ENCODE results near the gene APOA1. TPM values are rescaled to one million over a fixed set of nuclear protein-coding genes. Genes with fewer than 3 reads are reported as not detected.

The APOA1 gene
- polyA plus RNA-seq, 1 experiment, result not detected

GRCh38 chr11:116798368-116798767 lies 39.1 kb downstream of the APOA1 start:
- Histone ChIP-seq H3K27me3 (ENCODE audit: control insufficient read depth, insufficient read depth, low read length) (peaks cover 9% of the 10 kb centered on the region), H3K4me3 (ENCODE audit: low read depth, low read length) (no peak overlapping the region), H3K27ac (ENCODE audit: low read depth, low read length) (no peak overlapping the region), H3K9me3 (ENCODE audit: control insufficient read depth, insufficient read depth, low read length) (no peaks in the 10 kb centered on the region)
- TF ChIP-seq CTCF (IDR thresholded peaks at IDR 0.05; ENCODE audit: low read depth, low read length), result no peak
- ChIA-PET CTCF (interaction anchor here (0.6 to 2.5 kb wide), 2 partner anchors 38 to 340 kb away, joined by 8 read pairs; partner anchors contain the start of gene APOA1), POLR2A (no interaction called here)
- no peak for DNase-seq (ENCODE audit: low read depth, low spot score)

DNA sequence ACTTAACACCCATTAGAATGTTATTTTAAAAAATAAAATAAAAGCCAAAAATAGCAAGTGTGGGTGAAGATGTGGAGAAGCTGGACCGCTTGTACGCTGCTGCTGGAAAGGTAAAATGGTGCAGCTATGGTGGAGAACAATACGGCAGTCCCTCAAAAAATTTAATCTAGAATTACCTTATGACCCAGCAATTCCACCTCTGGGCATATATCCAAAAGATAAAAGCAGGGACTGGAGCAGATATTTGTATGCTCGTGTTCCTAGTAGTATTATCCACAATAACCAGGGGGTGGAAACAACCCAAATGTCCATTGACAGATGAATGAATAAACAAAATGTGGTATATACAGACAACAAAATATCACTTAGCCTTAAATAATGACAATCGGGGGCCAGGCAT lies 39.6 kb downstream of the APOA1 start:
- ChIA-PET POLR2A (no interaction called here), CTCF (no interaction called here)
- Histone ChIP-seq H3K9me3 (ENCODE audit: control insufficient read depth, insufficient read depth, low read length) (no peaks in the 10 kb centered on the region), H3K27ac (ENCODE audit: low read depth, low read length) (no peak overlapping the region), H3K4me3 (ENCODE audit: low read depth, low read length) (no peak overlapping the region), H3K27me3 (ENCODE audit: control insufficient read depth, insufficient read depth, low read length) (peaks cover 6% of the 10 kb centered on the region)
- no peak for DNase-seq (ENCODE audit: low read depth, low spot score)
- no peak for TF ChIP-seq CTCF (IDR thresholded peaks at IDR 0.05; ENCODE audit: low read depth, low read length)

- CTCF ChIA-PET, result interaction anchor here (8.7 to 11.0 kb wide), 2 partner anchors 39 to 310 kb away, joined by 138 to 209 read pairs; partner anchors contain the start of gene APOA1
- POLR2A ChIA-PET, result no interaction called here
- no peak for TF ChIP-seq CTCF (IDR thresholded peaks at IDR 0.05; ENCODE audit: low read depth, low read length)
- Histone ChIP-seq H3K9me3 (ENCODE audit: control insufficient read depth, insufficient read depth, low read length) (no peaks in the 10 kb centered on the region), H3K4me3 (ENCODE audit: low read depth, low read length) (no peak overlapping the region), H3K27ac (ENCODE audit: low read depth, low read length) (no peak overlapping the region), H3K27me3 (ENCODE audit: control insufficient read depth, insufficient read depth, low read length) (peaks cover 5% of the 10 kb centered on the region)
- no peak for DNase-seq (ENCODE audit: low read depth, low spot score)
Measured at GRCh38 chr11:116796548-116796947, 40.9 kb downstream of the APOA1 start.

DNA sequence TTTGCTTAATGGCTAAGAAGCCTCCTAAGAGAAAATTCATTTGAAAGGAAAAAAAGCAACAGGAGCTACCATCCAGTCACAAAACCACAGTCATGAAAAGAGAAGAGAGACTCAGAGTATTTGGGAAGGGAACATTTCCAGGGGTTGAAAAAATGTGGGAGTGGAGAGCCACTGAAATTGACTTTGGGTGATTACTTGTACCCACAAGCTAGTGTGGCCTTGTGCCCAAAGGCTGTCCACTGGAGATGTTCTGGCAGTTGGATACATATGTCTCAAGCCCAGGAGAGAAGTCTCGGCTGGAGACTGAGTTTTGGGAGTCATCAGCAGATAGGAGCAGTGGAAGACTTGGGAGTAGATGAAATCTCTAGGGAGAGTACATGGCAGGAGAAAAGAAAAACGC lies 42.6 kb downstream of the APOA1 start:
- Histone ChIP-seq H3K27ac (ENCODE audit: low read depth, low read length) (no peak overlapping the region), H3K9me3 (ENCODE audit: control insufficient read depth, insufficient read depth, low read length) (no peaks in the 10 kb centered on the region), H3K4me3 (ENCODE audit: low read depth, low read length) (no peak overlapping the region), H3K27me3 (ENCODE audit: control insufficient read depth, insufficient read depth, low read length) (no peaks in the 10 kb centered on the region)
- TF ChIP-seq CTCF (IDR thresholded peaks at IDR 0.05; ENCODE audit: low read depth, low read length), result no peak
- CTCF ChIA-PET, result interaction anchor here (1.3 to 11.0 kb wide), 3 partner anchors 41 to 311 kb away, joined by 5 to 209 read pairs (median 138); partner anchors contain the start of genes APOA1 and SIK3
- POLR2A ChIA-PET, result no interaction called here
- no peak for DNase-seq (ENCODE audit: low read depth, low spot score)

DNA sequence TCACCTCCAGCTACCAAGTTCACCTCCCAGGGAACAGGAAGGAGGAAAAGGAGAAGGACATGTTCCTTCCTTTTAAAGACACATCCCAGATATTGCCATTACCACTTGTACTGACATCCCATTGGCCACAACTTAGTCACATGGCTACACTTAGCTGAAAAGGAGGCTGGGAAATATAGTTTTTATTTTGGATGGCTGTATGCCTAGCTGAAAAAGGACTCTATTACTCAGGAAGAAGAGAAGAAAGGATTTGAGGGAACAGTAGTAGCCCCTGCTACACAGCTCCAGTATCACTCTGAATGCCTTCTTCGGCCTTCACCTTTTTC lies 43.7 kb downstream of the APOA1 start:
- ChIA-PET POLR2A (no interaction called here), CTCF (interaction anchor here (0.6 to 11.0 kb wide), 5 partner anchors 42 to 433 kb away, joined by 3 to 209 read pairs (median 5); partner anchors contain the start of genes APOA1 and SIK3)
- no peaks in the 10 kb centered on the region for H3K27me3 ChIP-seq (ENCODE audit: control insufficient read depth, insufficient read depth, low read length)
- no peak overlapping the region for H3K4me3 ChIP-seq (ENCODE audit: low read depth, low read length)
- no peak for TF ChIP-seq CTCF (IDR thresholded peaks at IDR 0.05; ENCODE audit: low read depth, low read length)
- DNase-seq (ENCODE audit: low read depth, low spot score), result no peak
- no peak overlapping the region for H3K27ac ChIP-seq (ENCODE audit: low read depth, low read length)
- no peaks in the 10 kb centered on the region for H3K9me3 ChIP-seq (ENCODE audit: control insufficient read depth, insufficient read depth, low read length)
